D721Med (cell line): Measurements from ENCODE around the gene RER1.

Experiments
- DNase-seq: peaks from one replicate; pipeline ENCODE4 v3.0.0; 2011; ENCODE audit warnings: low spot score; ENCODE audit not compliant: insufficient read length
- FAIRE-seq: peaks from 2 replicates; lab custom pipeline; 2011; peaks lifted over from hg19 to GRCh38; lab: Jason Lieb, UNC
- TF ChIP-seq, protein P1 (sequence below): IDR thresholded peaks from 2 replicates; pipeline ENCODE4 v1.5.1; 2012; ENCODE audit warnings: mild to moderate bottlenecking, control low read depth; ENCODE audit not compliant: insufficient read depth; ENCODE audit errors: missing control alignments

Gene RER1

DNA sequence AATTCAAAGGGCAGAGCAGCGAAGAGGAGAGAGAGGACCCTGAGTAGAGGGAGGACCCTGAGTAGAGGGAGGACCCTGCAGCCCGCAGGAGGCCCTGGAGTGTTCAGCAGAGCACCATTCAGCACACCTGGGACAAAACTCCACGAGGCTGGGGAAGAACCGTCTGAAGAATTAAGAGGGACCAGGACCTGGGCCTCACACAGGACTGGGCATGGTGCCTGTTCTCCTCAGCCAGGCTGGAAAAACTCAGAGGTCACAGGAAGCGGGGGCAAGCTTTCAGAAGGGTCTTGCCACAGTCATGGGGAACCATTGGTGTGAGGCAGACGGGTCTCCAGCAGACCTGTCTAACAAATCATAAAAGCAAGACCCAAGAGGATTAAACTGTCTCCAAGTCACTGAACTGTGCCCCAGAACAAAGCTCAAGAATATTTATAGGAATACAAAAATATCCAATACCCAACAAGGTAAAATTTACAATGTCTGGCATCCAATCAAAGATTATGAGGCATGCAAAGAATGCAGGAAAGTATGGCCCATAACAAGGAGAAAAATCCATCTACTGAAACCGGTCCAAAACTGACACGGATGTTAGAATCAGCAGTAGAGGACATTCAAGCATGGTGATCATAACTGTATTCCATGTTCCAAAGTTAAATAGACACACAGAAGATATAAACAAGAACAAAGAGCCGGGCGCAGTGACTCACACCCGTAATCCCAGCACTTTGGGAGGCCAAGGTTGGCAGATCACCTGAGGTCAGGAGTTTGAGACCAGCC is 30.9 kb upstream of the RER1 start:
- no peak for DNase-seq
- TF ChIP-seq, protein P1, sequence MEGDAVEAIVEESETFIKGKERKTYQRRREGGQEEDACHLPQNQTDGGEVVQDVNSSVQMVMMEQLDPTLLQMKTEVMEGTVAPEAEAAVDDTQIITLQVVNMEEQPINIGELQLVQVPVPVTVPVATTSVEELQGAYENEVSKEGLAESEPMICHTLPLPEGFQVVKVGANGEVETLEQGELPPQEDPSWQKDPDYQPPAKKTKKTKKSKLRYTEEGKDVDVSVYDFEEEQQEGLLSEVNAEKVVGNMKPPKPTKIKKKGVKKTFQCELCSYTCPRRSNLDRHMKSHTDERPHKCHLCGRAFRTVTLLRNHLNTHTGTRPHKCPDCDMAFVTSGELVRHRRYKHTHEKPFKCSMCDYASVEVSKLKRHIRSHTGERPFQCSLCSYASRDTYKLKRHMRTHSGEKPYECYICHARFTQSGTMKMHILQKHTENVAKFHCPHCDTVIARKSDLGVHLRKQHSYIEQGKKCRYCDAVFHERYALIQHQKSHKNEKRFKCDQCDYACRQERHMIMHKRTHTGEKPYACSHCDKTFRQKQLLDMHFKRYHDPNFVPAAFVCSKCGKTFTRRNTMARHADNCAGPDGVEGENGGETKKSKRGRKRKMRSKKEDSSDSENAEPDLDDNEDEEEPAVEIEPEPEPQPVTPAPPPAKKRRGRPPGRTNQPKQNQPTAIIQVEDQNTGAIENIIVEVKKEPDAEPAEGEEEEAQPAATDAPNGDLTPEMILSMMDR: no peak
- no peak for FAIRE-seq

DNA sequence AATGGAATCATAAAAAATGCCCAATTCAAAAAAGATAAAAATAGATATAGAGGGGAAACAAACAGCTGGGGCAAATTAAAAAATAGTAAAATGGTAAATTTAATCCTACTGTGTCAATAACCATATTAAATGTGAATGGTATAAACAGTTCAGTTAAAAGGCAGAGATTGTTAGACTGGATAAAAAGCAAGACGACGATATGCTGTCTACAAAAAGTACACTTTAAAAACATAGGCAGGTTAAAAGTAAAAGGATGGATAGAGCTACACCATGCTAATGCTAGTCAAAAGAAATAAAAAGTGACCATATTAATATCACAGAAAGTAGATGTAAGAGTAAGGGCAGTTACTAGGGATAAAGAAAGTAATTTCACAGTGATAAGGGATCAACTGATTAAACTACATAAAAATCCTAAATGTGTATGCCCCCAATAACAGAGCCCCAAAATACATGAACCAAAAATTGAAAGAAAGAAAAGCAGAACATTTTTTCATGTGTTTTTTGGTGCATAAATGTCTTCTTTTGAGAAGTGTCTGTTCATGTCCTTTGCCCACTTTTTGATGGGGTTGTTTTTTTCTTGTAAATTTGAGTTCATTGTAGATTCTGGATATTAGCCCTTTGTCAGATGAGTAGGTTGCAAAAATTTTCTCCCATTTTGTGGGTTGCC is 27.7 kb upstream of the RER1 start:
- no peak for DNase-seq
- FAIRE-seq: no peak
- TF ChIP-seq, protein P1: no peak

DNA sequence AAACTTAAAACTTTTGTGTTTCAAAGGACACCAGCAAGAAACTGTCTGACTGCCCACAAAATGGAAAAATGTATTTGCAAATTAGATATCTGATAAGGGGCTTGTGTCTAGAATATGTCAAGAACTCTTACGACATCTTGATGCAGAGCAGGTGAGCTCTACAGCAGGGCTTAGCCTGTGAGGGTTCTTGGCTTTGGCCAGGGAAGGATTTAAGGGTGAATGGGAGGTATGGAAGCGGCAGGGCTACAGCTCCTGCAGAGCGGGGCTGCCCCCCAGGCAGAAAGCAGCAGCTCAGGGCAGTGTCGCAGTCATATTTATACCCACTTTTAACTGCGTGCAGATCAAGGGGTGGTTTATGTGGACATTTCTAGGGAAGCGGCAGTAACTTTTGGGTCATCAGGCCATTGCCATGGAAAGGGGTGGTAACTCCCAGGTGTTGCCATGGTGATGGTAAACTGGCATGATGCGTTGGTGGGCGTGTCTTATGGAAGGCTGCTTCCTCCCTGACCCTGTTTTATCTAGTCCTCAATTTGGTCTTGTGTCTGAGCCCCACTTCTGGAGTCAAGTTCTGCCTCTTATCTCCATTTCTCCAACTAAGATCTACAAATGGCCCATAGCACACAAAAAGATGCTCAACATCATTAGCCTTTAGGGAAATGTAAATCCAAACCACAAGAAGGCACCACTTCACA is 23.4 kb upstream of the RER1 start:
- TF ChIP-seq, protein P1: no peak
- FAIRE-seq (no peak), DNase-seq (no peak)

DNA sequence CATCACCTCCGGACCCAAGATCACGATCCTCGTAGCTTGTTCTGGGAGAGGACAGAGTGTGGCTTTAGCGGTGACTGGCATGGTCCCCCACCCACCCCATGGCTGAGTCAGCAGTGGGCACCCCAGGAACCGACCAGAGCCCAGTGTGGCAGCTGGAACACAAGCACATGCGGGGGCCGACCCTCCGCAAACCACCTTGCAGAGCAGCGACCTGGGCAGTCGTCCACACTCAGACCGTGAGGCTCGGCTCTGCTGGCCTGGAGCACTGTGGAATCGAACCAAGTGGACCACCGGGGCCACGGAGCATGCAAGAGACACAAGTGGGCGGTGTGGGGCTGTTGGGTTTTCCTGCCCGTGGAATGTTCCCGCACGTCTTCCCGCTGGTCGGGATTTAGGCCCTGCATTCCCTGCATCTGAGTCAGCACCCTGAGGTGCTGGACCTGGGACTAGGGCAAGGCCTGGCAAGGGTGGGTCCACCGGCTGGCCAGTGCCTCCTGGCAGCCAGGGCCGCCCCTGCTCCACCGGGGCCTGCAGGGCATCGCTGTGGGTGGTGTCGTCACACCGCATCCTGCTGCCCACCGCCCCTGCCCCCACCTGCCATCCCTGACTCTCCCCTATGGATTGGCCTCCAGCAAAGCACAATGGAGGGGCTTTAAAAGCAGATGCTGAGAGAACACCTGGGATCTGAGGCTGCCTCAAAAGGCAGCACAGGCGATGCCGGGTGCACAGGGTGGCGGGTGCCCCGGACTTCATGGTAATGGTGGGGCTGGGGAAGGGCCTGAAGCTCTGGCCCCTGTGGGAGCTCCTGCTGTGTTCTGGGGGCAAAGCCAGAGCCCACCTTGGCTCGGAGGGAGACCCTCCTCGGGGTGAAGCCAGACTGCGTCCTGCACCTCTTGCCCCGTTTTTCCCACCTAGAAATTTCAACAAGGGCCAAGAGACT is 18.8 kb upstream of the RER1 start:
- TF ChIP-seq, protein P1: no peak
- no peak for FAIRE-seq

DNA sequence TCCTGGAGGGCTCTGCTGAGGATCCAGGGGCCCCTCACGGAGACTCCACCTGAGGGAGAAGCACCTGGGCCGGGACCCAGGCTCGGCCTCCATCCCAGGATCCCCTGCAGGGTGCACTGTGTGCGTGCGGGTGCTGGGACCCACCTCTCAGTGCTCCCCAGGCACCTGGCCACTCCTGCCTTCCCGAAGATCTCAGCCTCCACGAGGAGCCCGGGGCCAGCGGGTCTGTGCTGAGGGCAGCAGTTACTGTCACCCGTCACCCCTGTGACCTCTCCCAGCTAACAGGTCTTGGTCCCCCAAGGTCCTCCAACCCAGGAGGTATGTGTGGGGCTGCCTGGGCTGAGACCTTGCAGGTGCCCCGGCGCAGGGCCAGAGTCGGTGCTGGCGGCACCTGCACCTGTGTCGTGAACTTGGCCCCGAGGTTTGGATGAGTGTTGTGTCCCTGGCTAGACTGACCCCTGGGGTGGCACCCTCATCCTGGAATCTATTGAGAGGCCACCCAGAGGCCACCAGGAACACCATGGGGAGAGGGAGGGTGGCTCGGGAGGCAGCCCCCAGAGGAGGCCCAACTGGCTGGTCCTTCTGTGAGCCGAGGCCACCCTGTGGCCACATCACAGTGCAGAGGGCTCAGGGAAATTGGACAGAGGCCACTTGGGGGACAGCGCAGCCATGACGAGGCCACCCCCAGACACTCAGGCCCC is 17.9 kb upstream of the RER1 start:
- FAIRE-seq: no peak
- TF ChIP-seq, protein P1: no peak

More for the DNA sequence above, 18.8 kb upstream of the RER1 start:
- no peak for DNase-seq

More for the DNA sequence above, 17.9 kb upstream of the RER1 start:
- no peak for DNase-seq
